Measurements from ENCODE around the gene ERGIC2.

DNA sequence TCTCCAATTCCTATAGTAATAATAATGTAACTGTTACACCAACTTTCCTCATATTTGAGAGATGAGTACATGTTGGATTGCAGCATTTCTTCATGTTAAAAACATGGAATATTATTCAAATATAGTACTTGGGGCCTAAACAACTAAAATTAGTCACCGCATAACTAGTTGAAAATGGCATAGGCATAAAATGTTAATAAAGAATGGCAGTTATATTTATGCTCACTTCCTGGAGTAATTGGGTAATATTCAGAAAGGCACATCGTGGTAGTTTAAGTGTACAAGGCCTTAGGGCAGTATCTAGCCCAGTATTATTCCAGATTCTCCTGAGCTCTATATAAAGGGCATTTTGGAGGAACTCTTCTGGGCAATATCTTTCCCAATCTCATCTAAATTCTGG is 46.0 kb downstream of the ERGIC2 start:
- TF ChIP-seq, protein P1, sequence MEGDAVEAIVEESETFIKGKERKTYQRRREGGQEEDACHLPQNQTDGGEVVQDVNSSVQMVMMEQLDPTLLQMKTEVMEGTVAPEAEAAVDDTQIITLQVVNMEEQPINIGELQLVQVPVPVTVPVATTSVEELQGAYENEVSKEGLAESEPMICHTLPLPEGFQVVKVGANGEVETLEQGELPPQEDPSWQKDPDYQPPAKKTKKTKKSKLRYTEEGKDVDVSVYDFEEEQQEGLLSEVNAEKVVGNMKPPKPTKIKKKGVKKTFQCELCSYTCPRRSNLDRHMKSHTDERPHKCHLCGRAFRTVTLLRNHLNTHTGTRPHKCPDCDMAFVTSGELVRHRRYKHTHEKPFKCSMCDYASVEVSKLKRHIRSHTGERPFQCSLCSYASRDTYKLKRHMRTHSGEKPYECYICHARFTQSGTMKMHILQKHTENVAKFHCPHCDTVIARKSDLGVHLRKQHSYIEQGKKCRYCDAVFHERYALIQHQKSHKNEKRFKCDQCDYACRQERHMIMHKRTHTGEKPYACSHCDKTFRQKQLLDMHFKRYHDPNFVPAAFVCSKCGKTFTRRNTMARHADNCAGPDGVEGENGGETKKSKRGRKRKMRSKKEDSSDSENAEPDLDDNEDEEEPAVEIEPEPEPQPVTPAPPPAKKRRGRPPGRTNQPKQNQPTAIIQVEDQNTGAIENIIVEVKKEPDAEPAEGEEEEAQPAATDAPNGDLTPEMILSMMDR (IDR thresholded peaks at IDR 0.05): no peak
- no peak for TF ChIP-seq POLR2A (IDR thresholded peaks at IDR 0.05)
